K562 (cell line): ENCODE data around the gene KCNC4. TPM values are rescaled to one million over a fixed set of nuclear protein-coding genes. Genes with fewer than 3 reads are reported as not detected.

Source experiments
- ATAC-seq: fragments of 200-7000 bp; cut with Tn5 transposase; 3 replicates; pipeline ENCODE4 v1.9.1; 2020; ENCODE audit warnings: moderate library complexity
- BruUV-seq: library from RNA; stranded (reverse); fragments of 400-500 nt; replicated peaks from 2 replicates; lab custom pipeline; 2021; lab: Mats Ljungman, UMichigan
- CTCF ChIA-PET: fragments of 300-600 bp; formaldehyde crosslinking; extraction: SDS; loops from one replicate; lab custom pipeline; 2021; ENCODE audit warnings: low intra/inter-chr PET ratio; lab: Yijun Ruan, JAX
- POLR2A ChIA-PET: fragments of 300-600, 350-650 bp; sonication (Branson Sonifier 250); formaldehyde crosslinking; extraction: SDS; loops from one replicate; lab custom pipeline; 2021; ENCODE audit warnings: antibody characterized with exemption, inconsistent platforms; lab: Yijun Ruan, JAX
- DNase-seq, 4 experiments: peaks; one replicate each; pipeline versions ENCODE4 v3.0.0 to v3.0.0-alpha.2; 2011 to 2018; ENCODE audit warnings: low spot score in 3 of 4, mixed read lengths in 3 of 4; ENCODE audit errors: extremely low read depth in 1 of 4
- FAIRE-seq: peaks from 2 replicates; lab custom pipeline; 2011; peaks lifted over from hg19 to GRCh38; lab: Jason Lieb, UNC
- H2AFZ ChIP-seq: 2 replicates; pipeline ENCODE4 v1.6.0; 2011; ENCODE audit warnings: low read depth, low read length, control low read depth, inconsistent platforms
- H3K27ac ChIP-seq: fragments of 200-600 bp; 3 replicates; pipeline ENCODE4 v1.8.0; 2011; ENCODE audit warnings: low read depth, mild to moderate bottlenecking, control low read depth, inconsistent platforms, low read length, moderate library complexity, mixed read lengths; ENCODE audit errors: extremely low read depth
- H3K27me3 ChIP-seq, 2 experiments: fragments of 300-600 bp in 1 of 2; 2 replicates in 1 of 2; 3 replicates in 1 of 2; pipeline versions ENCODE4 v1.6.0 to v1.8.0; 2011; ENCODE audit warnings: inconsistent platforms in 2 of 2, low read length in 2 of 2, mild to moderate bottlenecking in 1 of 2, mixed read lengths in 1 of 2, moderate library complexity in 1 of 2; ENCODE audit not compliant: control insufficient read depth in 2 of 2, insufficient read depth in 2 of 2
- H3K36me3 ChIP-seq: fragments of 300-600 bp; 3 replicates; pipeline ENCODE4 v1.8.0; 2011; ENCODE audit warnings: mild to moderate bottlenecking, low read length, inconsistent platforms; ENCODE audit not compliant: control insufficient read depth, insufficient read depth
- H3K4me1 ChIP-seq, 2 experiments: fragments of 200-600 bp in 1 of 2; replicated peaks in 1 of 2; 2 replicates in 1 of 2; 3 replicates in 1 of 2; pipeline versions ENCODE4 v1.5.1 to v1.8.0; 2011; ENCODE audit warnings: inconsistent platforms in 2 of 2, low read length in 2 of 2, mild to moderate bottlenecking in 1 of 2, mixed read lengths in 1 of 2, moderate library complexity in 1 of 2; ENCODE audit not compliant: control insufficient read depth in 2 of 2, insufficient read depth in 2 of 2
- H3K4me2 ChIP-seq: 2 replicates; pipeline ENCODE4 v1.6.1; 2011; ENCODE audit warnings: low read length, control low read depth, inconsistent platforms, mixed read lengths; ENCODE audit not compliant: insufficient read depth
- H3K4me3 ChIP-seq: fragments of 200-600 bp; sonication (generic), shearing (Covaris generic); 2 replicates; pipeline ENCODE4 v1.5.1; 2016; ENCODE audit warnings: control low read depth, inconsistent platforms
- H3K79me2 ChIP-seq: fragments of 200-600 bp; 3 replicates; pipeline ENCODE4 v1.8.0; 2011; ENCODE audit warnings: low read length, inconsistent platforms; ENCODE audit not compliant: control insufficient read depth, insufficient read depth
- H3K9ac ChIP-seq, 2 experiments: 2 replicates each; pipeline versions ENCODE4 v1.6.0 to v1.6.1; 2011; ENCODE audit warnings: low read depth in 2 of 2, low read length in 2 of 2, control low read depth in 1 of 2, inconsistent platforms in 1 of 2, mild to moderate bottlenecking in 1 of 2, mixed read lengths in 1 of 2; ENCODE audit not compliant: insufficient read depth in 1 of 2
- H3K9me1 ChIP-seq: one replicate; pipeline ENCODE4 v1.6.0; 2011; ENCODE audit warnings: inconsistent platforms, mild to moderate bottlenecking, low read length, moderate library complexity; ENCODE audit not compliant: control insufficient read depth, insufficient read depth
- H3K9me3 ChIP-seq: replicated peaks from 2 replicates; pipeline ENCODE4 v1.5.1; 2011; ENCODE audit warnings: low read depth, low read length, inconsistent platforms; ENCODE audit not compliant: control insufficient read depth, insufficient read depth
- H4K20me1 ChIP-seq: replicated peaks from 2 replicates; pipeline ENCODE4 v1.6.1; 2011; ENCODE audit warnings: low read length, inconsistent platforms, mixed read lengths; ENCODE audit not compliant: control insufficient read depth, insufficient read depth
- ATF3 ChIP-seq, 2 experiments: fragments of 450-650 bp in 1 of 2; sonication (generic) in 1 of 2; formaldehyde crosslinking in 1 of 2; IDR thresholded peaks in 1 of 2; conservative IDR thresholded peaks in 1 of 2; 2 replicates each; pipeline versions ENCODE4 v1.6.1 to v1.8.1; 2016 to 2023; ENCODE audit warnings: mild to moderate bottlenecking in 2 of 2, moderate library complexity in 2 of 2, inconsistent platforms in 1 of 2, missing genetic modification reagents in 1 of 2
- CBX8 ChIP-seq: fragments of 200-600 bp; sonication (generic); IDR thresholded peaks from 2 replicates; pipeline ENCODE4 v1.6.1; 2012; ENCODE audit warnings: borderline replicate concordance, mixed run types, low read depth, mild to moderate bottlenecking, moderate library complexity, mixed read lengths, low read length, control low read depth, inconsistent platforms; ENCODE audit not compliant: poor library complexity, severe bottlenecking; ENCODE audit errors: extremely low read depth
- GABPB2 ChIP-seq: fragments of 250-450 bp; sonication (Bioruptor Pico); conservative IDR thresholded peaks from 2 replicates; pipeline ENCODE4 v1.5.1; 2021; ENCODE audit warnings: mild to moderate bottlenecking
- HMGXB4 ChIP-seq: sonication (generic); formaldehyde crosslinking; IDR thresholded peaks from 2 replicates; pipeline ENCODE4 v1.8.1; 2023; ENCODE audit warnings: mild to moderate bottlenecking, missing genetic modification reagents
- HNRNPLL ChIP-seq: fragments of 200-400 bp; formaldehyde crosslinking; IDR thresholded peaks from 2 replicates; pipeline ENCODE4 v1.6.1; 2017; ENCODE audit warnings: low read length, low read depth, mild to moderate bottlenecking; ENCODE audit not compliant: poor library complexity, severe bottlenecking
- JUNB ChIP-seq: fragments of 450-650 bp; formaldehyde crosslinking; conservative IDR thresholded peaks from 2 replicates; pipeline ENCODE4 v1.4.0; 2020; ENCODE audit warnings: mild to moderate bottlenecking
- RBM34 ChIP-seq: fragments of 200-400 bp; formaldehyde crosslinking; IDR thresholded peaks from 2 replicates; pipeline ENCODE4 v1.6.1; 2018; ENCODE audit warnings: low read length, borderline replicate concordance; ENCODE audit not compliant: insufficient read depth
- XRCC5 ChIP-seq: fragments of 200-400 bp; formaldehyde crosslinking; IDR thresholded peaks from 2 replicates; pipeline ENCODE4 v1.6.1; 2017; ENCODE audit warnings: low read depth, mild to moderate bottlenecking, low read length
- ZNF436 ChIP-seq: fragments of 250-450, 450-650 bp; sonication (Bioruptor Pico); formaldehyde crosslinking; IDR thresholded peaks from 2 replicates; pipeline ENCODE4 v1.7.0; 2020; ENCODE audit warnings: mild to moderate bottlenecking
- WGBS: fragments of 100-300 bp; shearing (Covaris generic); methylation state at CpG from one replicate; pipeline ENCODE4 v1.1.6; 2016; ENCODE audit warnings: low coverage, mixed read lengths; ENCODE audit not compliant: insufficient coverage; ENCODE audit errors: missing lambda C conversion rate; 5-methylcytosine and 5-hydroxymethylcytosine counted together
- in situ Hi-C: fragments of 300-500 bp; cut with MboI; formaldehyde crosslinking; loops from 4 replicates; pipeline ENCODE4 v1.15.0; 2018; ENCODE audit warnings: inconsistent platforms, mixed read lengths
- intact Hi-C: fragments of 100-400 bp; cut with micrococcal nuclease; formaldehyde crosslinking; loops from 2 replicates; pipeline ENCODE4 v1.14.2; 2022
- polyA plus RNA-seq, 8 experiments: library from polyadenylated mRNA; depleted of rRNA in 4 of 8; stranded (reverse) in 5 of 8; unstranded in 3 of 8; fragments of >200 nt; fragmentation: Nextera tagmentation in 2 of 8; fragmentation: Illumina TruSeq in 1 of 8; extraction: Ambion mirVana in 2 of 8; extraction: Trizol in 1 of 8; gene quantifications; 2 replicates each; pipeline versions ENCODE4 v1.2.1 to v1.2.3, GENCODE V29; 2011 to 2014; ENCODE audit warnings: inconsistent platforms in 1 of 8, missing spikeins in 1 of 8
- total RNA-seq, 7 experiments: library from RNA; depleted of rRNA in 6 of 7; stranded (reverse); fragments of >200 nt in 6 of 7; fragmentation: Illumina TruSeq in 2 of 7; extraction: Trizol in 2 of 7; gene quantifications; 2 replicates each; pipeline versions ENCODE4 v1.2.1 to v1.2.3, GENCODE V29; 2011 to 2021; ENCODE audit warnings: low replicate concordance in 1 of 7

KCNC4 gene
- total and polyA plus RNA-seq, 9 of the 15 experiments (the other 6 are each of a cell fraction or from before 2014, with no cell fraction given), result 0.07 to 1.8 (median 0.73) TPM

- no peak for TF ChIP-seq GABPB2
- TF ChIP-seq, all 486 proteins: peak for 0
Observed at GRCh38 chr1:110242731-110243130, 32.6 kb downstream of the KCNC4 start (continued).

GRCh38 chr1:110243146-110243545 lies 33.0 kb downstream of the KCNC4 start:
- Histone ChIP-seq H3K9ac (no peak overlapping the region), H3K9me3 (no peaks in the 10 kb centered on the region), H3K4me1 (no peaks in the 10 kb centered on the region; a peak in 1 of 5 replicates), H3K27me3 (peaks cover 30 to 73% of the 10 kb centered on the region in 2 experiments), H3K9me1 (no peaks in the 10 kb centered on the region), H4K20me1 (0 out of 2 replicates have a peak, but pooled peaks cover 3% of the 10 kb centered on the region), H3K27ac (no peak overlapping the region), H3K36me3 (no peaks in the 10 kb centered on the region), H3K79me2 (no peaks in the 10 kb centered on the region), H3K4me3 (no peak overlapping the region), H3K4me2 (no peak overlapping the region), H2AFZ (no peak overlapping the region)
- in situ Hi-C loops (no loop called here), intact Hi-C loops (no loop called here)
- 0% methylated on average over 7 of the region's 7 CpGs for WGBS
- ChIA-PET POLR2A (interaction anchor here (0.6 kb wide), 1 partner anchor 36 kb away, joined by 3 read pairs; no protein-coding TSS in a partner anchor), CTCF (no interaction called here)
- DNase-seq (no peak), FAIRE-seq (no peak), ATAC-seq (no peak)
- no TSS peak for BruUV-seq
- TF ChIP-seq JUNB (CRISPR knock-in tag) (no peak), HNRNPLL (no peak), RBM34 (no peak), ATF3 (IDR thresholded peaks at IDR 0.05) (no peak), ATF3 (CRISPR knock-in tag; conservative IDR thresholded peaks at IDR 0.05) (no peak), XRCC5 (no peak), ZNF436 (no peak), HMGXB4 (CRISPR knock-in tag) (no peak), CBX8 (no peak)
